DND-41 (cell line): ENCODE measurements around the gene MACF1.

Source experiments
- CTCF ChIP-seq: IDR thresholded peaks from 2 replicates; pipeline ENCODE4 v1.5.1; 2012; ENCODE audit warnings: borderline replicate concordance, low read length, moderate library complexity, mild to moderate bottlenecking; ENCODE audit not compliant: poor library complexity, severe bottlenecking; ENCODE audit errors: extremely low read depth
- EZH2 ChIP-seq: IDR thresholded peaks from 3 replicates; pipeline ENCODE4 v1.6.1; 2012; ENCODE audit warnings: borderline replicate concordance, low read depth, mild to moderate bottlenecking, moderate library complexity, low read length, inconsistent platforms; ENCODE audit not compliant: severe bottlenecking

GRCh38 chr1:39305555-39305954, 101.1 kb downstream of the MACF1 start:
- TF ChIP-seq EZH2 (no peak), CTCF (no peak)
